ENCODE results near the gene GALNT13.

DNA sequence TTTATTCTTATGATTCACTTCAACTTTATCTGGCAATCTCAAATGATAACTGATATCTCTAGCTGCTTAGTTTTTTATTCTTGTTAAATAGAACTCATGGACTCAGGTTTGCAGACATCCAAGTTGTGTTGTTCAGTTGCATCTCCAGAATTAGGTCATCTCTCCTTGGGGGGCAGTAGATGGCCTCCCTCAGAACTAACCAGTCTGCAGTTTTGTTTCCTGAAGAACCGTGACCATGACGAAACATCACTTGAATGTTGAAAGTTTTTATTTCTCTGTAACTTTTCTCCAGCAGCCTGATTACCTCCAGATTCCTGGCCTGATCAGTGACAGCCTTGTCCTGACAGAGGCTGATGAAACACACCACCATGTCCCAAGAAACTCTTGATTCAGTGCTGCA is 321.5 kb downstream of the GALNT13 start:
- no peak for TF ChIP-seq POLR2A (IDR thresholded peaks at IDR 0.05; ENCODE audit: low read length)
- TF ChIP-seq GATA1 (IDR thresholded peaks at IDR 0.05; ENCODE audit: low read depth, low read length): no peak
